HUES6 (cell line): ENCODE results near the gene ATP5IF1.

Experiments
- H3K27ac ChIP-seq: 2 replicates; pipeline ENCODE4 v1.7.0; 2013; ENCODE audit warnings: low read depth, mild to moderate bottlenecking, low read length, inconsistent platforms
- H3K27me3 ChIP-seq: 2 replicates; pipeline ENCODE4 v1.6.1; 2013; ENCODE audit warnings: low read length; ENCODE audit not compliant: control insufficient read depth, insufficient read depth
- H3K36me3 ChIP-seq: 2 replicates; pipeline ENCODE4 v1.6.1; 2013; ENCODE audit warnings: low read length; ENCODE audit not compliant: control insufficient read depth, insufficient read depth
- H3K4me1 ChIP-seq: 2 replicates; pipeline ENCODE4 v1.6.1; 2013; ENCODE audit warnings: low read length; ENCODE audit not compliant: control insufficient read depth, insufficient read depth
- H3K4me3 ChIP-seq: 2 replicates; pipeline ENCODE4 v1.5.1; 2013; ENCODE audit warnings: low read depth, low read length
- H3K9ac ChIP-seq: one replicate; pipeline ENCODE4 v1.6.1; 2013; ENCODE audit warnings: mild to moderate bottlenecking, low read length
- H3K9me3 ChIP-seq: 2 replicates; pipeline ENCODE4 v1.6.1; 2013; ENCODE audit warnings: low read depth, low read length; ENCODE audit not compliant: control insufficient read depth, insufficient read depth

Gene ATP5IF1

DNA sequence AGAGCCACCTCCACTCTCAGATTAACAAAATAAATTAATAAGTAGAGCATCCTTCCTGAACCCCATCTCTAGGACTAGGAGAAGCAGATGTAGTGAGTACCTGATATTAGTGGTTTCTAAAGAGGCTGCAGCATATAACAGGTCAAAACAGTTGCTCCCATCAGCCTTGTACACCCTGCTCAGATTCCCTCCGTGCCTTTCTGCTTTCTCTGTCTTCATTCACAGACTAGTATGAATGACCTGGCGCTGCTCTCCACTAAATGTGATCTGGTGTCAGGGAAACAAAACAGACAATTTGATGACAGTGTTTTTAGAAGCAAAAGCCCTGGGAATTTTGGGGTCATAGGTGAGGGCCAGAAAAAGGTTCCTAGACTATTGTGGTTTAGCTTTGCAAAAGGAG is 31.7 kb downstream of the ATP5IF1 start:
- H3K27ac ChIP-seq, result no peak overlapping the region
- no peak overlapping the region for H3K9ac ChIP-seq
- no peaks in the 10 kb centered on the region for H3K9me3 ChIP-seq
- H3K4me1 ChIP-seq, result peaks cover 33% of the 10 kb centered on the region
- no peak overlapping the region for H3K4me3 ChIP-seq
- peaks cover 32% of the 10 kb centered on the region for H3K36me3 ChIP-seq
- H3K27me3 ChIP-seq, result no peaks in the 10 kb centered on the region

DNA sequence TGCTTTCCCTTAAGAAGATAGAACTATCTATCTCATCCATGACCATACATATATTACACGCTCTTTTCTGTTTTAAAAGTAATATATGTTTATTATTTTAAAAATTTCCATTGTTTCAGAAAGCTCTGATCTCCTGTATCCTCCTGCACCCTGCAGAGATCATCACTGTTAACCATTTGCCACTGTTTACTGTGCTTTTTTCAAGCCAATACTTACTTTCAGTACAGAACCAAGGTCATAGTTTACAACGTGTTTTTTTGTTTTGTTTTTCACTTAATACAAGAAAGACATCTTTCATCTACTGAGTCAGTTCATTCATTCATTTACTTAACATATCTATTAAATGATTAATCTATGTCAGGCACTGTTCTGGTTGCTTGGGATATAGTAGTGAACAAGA is 33.6 kb downstream of the ATP5IF1 start:
- Histone ChIP-seq H3K9ac (no peak overlapping the region), H3K9me3 (no peaks in the 10 kb centered on the region), H3K27me3 (no peaks in the 10 kb centered on the region), H3K36me3 (peaks cover 51% of the 10 kb centered on the region), H3K4me3 (no peak overlapping the region), H3K4me1 (peaks cover 24% of the 10 kb centered on the region), H3K27ac (no peak overlapping the region)

DNA sequence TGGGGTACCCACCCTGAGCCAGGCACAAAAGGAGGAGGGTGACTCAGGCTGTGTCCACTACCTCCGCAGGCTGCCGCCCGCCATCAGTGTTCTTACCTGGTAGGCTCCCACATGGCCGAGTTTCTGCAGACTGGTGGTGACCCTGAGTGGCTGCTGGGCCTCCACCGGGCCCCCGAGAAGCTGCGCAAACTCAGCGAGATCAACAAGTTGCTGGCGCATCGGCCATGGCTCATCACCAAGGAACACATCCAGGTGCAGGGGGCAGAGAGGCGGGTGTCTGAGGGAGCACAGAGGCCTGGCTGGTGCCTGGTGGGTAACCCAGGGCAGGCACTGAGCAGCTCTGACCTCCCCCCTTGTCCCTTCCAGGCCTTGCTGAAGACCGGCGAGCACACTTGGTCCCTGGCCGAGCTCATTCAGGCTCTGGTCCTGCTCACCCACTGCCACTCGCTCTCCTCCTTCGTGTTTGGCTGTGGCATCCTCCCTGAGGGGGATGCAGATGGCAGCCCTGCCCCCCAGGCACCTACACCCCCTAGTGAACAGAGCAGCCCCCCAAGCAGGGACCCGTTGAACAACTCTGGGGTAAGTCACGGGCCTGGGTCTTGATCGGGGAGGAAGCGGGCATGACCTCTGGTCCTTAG is 36.4 kb downstream of the ATP5IF1 start:
- Histone ChIP-seq H3K4me1 (no peaks in the 10 kb centered on the region; the same call in 1 of the 2 replicates), H3K4me3 (no peak overlapping the region), H3K27ac (no peak overlapping the region), H3K36me3 (peaks cover 68% of the 10 kb centered on the region), H3K9me3 (no peaks in the 10 kb centered on the region), H3K27me3 (no peaks in the 10 kb centered on the region), H3K9ac (no peak overlapping the region)

DNA sequence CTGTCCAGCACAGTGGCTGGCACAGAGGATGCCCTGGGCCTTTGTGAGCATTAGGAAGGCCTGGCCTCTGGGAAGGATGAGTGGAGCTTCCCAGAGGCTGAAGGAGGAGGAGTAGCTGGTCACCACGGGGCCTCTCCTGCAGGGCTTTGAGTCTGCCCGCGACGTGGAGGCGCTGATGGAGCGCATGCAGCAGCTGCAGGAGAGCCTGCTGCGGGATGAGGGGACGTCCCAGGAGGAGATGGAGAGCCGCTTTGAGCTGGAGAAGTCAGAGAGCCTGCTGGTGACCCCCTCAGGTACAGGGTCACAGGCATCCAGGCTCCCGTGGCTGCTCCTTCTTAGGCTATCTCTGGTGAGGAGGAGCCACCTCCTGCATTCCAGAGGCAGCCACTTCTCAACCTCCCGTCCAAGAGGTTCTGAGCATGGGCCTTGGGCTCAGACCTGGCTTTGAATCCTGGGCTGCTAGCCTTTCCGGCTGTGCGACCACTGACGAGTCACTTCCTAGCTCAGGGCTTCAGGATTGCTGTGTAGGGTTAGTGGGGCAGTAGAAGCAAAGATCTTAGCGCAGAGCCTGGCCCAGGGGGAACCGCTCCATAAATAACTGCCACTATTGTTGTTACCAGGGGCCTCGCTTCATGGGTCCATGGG is 37.4 kb downstream of the ATP5IF1 start:
- Histone ChIP-seq H3K36me3 (peaks cover 78% of the 10 kb centered on the region), H3K4me3 (no peak overlapping the region), H3K9ac (no peak overlapping the region), H3K4me1 (no peaks in the 10 kb centered on the region), H3K9me3 (no peaks in the 10 kb centered on the region), H3K27ac (no peak overlapping the region), H3K27me3 (no peaks in the 10 kb centered on the region)

DNA sequence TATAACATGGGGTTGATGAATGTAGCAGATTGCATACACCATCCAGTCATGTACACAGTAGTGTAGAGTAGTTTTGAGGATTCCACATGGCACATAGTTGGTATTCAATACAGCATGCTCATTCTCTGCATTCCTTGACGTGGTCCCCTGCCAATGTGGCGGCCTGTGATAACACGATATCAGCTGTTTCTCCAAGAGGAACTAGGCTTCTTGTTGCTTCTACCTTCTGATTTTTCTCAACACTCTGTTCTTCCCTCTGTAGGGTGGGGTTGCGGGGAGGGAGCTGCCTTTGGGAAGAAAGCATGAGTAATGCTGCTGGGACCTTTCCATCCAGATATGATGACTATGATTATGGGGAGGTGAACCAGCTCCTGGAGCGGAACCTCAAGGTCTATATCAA is 42.8 kb downstream of the ATP5IF1 start:
- Histone ChIP-seq H3K4me3 (no peak overlapping the region), H3K36me3 (peaks cover 88% of the 10 kb centered on the region), H3K27me3 (no peaks in the 10 kb centered on the region), H3K27ac (no peak overlapping the region), H3K9ac (no peak overlapping the region), H3K4me1 (no peaks in the 10 kb centered on the region), H3K9me3 (no peaks in the 10 kb centered on the region)

DNA sequence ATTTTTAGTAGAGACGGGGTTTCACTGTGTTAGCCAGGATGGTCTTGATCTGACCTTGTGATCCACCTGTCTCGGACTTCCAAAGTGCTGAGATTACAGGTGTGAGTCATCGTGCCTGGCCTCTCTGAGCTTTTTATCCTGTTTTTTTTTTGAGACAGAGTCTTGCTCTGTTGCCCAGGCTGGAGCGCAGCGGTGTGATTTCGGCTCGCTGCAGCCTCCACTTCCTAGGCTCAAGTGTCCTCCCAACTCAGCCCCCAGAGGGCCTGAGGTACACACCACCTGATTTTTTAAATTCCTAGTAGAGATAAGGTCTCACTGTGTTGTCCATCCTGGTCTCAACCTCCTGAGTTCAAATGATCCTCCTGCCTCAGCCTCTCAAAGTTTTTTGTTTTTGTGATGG is 43.8 kb downstream of the ATP5IF1 start:
- Histone ChIP-seq H3K27ac (no peak overlapping the region), H3K4me3 (no peak overlapping the region), H3K9me3 (no peaks in the 10 kb centered on the region), H3K36me3 (peaks cover 78% of the 10 kb centered on the region), H3K27me3 (no peaks in the 10 kb centered on the region), H3K9ac (no peak overlapping the region), H3K4me1 (no peaks in the 10 kb centered on the region)

DNA sequence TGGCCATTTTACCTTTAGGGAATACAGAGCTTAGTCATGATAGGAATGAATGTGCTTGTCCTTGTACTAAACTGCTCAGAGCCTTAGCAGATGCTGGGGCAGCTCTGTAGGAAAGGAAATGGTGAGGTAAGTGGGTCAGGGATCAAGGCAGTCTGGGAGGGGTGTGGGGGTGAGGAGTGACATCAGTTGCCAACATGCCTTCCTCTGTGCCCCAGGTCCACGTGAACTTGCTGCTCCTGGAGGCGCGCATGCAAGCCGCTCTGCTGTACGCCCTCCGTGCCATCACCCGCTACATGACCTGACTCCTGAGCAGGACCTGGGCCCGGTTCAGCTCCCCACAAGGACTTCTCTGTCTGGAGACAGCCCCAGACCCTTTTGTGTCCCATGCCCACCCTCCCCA is 44.6 kb downstream of the ATP5IF1 start:
- no peaks in the 10 kb centered on the region for H3K4me1 ChIP-seq
- H3K9me3 ChIP-seq, result no peaks in the 10 kb centered on the region
- H3K27ac ChIP-seq, result no peak overlapping the region
- no peak overlapping the region for H3K4me3 ChIP-seq
- H3K36me3 ChIP-seq, result peaks cover 70% of the 10 kb centered on the region
- no peak overlapping the region for H3K9ac ChIP-seq
- no peaks in the 10 kb centered on the region for H3K27me3 ChIP-seq

DNA sequence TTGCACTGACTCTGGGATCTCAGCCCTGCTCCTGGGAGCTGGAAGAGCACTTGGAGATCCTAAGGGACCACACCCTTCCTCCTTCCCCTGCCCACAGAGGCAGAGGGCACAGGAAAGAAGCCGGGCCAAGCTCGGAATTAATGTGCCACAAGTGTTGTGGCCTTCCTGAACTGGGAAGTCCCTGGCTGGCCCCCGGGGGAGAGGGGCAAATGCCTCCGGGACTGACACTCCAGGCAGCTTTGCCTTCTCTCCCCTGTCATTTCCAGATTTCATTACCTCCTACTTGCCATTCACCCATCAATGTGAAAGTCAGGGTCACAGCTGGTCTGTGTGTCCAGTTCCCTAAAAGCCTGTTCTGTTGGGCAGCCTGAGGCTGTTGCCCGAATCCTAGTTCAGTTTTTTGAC is 45.1 kb downstream of the ATP5IF1 start:
- H3K27me3 ChIP-seq, result no peaks in the 10 kb centered on the region
- no peaks in the 10 kb centered on the region for H3K9me3 ChIP-seq
- H3K9ac ChIP-seq, result no peak overlapping the region
- H3K4me3 ChIP-seq, result no peak overlapping the region
- H3K27ac ChIP-seq, result no peak overlapping the region
- no peaks in the 10 kb centered on the region for H3K4me1 ChIP-seq
- peaks cover 66% of the 10 kb centered on the region for H3K36me3 ChIP-seq

DNA sequence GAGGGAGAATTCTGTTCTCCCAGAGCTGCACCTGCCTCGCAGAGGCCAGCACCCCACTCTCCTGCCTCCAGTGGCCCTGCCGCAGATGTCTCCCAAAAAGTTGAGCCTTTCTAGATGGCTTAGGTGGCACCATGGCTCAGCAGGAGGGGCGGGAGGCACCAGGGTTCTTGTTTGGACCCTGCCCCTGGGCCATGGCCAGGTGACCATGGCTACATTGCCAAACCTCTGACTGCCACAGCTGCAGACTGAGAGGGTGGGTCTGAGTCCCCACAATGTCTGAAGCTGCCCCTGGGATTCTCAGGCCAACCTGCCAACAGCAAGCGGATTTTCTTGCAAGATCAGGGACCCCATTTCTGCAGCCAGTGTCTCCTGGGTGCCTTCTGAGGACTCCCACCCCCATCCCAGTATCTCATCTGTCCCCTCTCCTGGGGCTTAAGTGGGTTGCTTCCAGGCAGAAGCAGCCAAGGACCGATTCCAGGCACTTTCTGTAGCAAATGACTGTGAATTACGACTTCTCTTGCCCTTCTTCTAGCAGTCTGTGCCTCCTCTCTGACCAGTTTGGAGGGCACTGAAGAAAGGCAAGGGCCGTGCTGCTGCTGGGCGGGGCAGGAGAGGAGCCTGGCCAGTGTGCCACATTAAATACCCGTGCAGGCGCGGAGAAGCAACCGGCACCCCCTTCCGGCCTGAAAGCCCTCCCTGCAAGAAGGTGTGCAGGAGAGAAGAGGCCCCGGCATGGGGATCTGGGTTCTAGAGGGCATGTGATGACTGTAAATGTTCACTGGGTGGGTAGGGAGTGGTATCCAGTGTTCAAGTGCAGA is 45.9 kb downstream of the ATP5IF1 start:
- Histone ChIP-seq H3K9ac (no peak overlapping the region), H3K9me3 (no peaks in the 10 kb centered on the region), H3K27me3 (no peaks in the 10 kb centered on the region), H3K4me3 (no peak overlapping the region), H3K36me3 (peaks cover 66% of the 10 kb centered on the region), H3K27ac (no peak overlapping the region), H3K4me1 (no peaks in the 10 kb centered on the region)

DNA sequence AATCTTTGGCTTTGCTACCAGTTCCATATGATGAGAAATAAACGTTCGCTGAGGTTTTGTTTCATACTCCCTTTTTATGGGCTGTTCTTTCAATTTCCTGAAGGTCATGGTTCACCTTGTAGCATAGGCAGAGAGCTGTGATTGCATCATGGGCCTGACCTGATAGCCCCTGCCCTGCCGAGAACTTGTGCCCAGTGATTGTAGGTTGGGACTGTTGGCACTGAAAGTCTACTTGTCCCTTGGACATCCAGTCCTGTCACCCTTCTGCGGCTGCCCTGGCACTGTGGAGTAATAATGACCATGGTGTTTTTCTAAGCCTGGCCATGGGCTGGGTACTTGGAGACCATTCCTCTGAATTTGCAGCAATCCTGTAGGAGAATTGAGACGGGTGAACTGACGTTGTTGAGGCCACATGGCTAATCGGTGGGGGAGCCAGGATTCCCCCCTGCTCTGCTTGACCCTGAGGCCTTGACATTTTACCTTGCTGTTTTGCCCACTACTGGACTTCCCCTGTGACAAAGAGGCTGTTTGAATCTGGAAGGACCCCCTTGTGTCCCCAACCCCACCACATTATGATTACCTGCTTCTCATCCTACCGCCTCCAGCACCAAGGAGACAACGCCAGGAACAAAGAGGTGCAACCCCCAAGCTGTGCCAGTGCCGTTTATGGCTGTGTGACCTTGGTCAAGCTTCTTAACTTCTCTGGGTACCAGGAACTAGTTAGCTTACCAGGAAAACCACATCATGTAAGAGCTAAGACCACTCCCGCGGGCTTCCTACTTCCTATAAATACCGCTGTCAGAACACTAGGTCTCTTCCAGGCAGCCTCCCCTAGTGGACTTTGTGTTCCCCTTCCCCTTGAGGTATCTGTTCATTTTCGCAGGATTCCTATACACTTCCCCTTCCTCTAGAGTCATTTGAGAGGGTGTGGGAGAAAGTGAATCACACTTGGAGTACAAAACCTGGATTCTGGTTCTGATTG is 46.8 kb downstream of the ATP5IF1 start:
- Histone ChIP-seq H3K36me3 (peaks cover 59% of the 10 kb centered on the region), H3K9ac (no peak overlapping the region), H3K9me3 (no peaks in the 10 kb centered on the region), H3K4me1 (no peaks in the 10 kb centered on the region), H3K27ac (no peak overlapping the region), H3K4me3 (no peak overlapping the region), H3K27me3 (no peaks in the 10 kb centered on the region)
